MM.1S (cell line): ENCODE measurements around the gene POU1F1.

ENCODE experiments used
- CTCF ChIP-seq: fragments of 300-600 bp; sonication (generic); IDR thresholded peaks from 2 replicates; pipeline ENCODE4 v1.5.1; 2016; ENCODE audit warnings: antibody characterized with exemption, low read length, mixed read lengths
- EZH2 ChIP-seq: fragments of 300-600 bp; sonication (generic); optimal IDR thresholded peaks from 2 replicates; pipeline ENCODE3; 2017; ENCODE audit warnings: low read depth, mild to moderate bottlenecking, antibody characterized with exemption, low read length, mixed read lengths
- EZH2phosphoT487 ChIP-seq: fragments of 300-600 bp; sonication (generic); IDR thresholded peaks from 2 replicates; pipeline ENCODE4 v1.6.1; 2018; ENCODE audit warnings: antibody characterized with exemption, low read length

- TF ChIP-seq CTCF (no peak), EZH2 (no peak), EZH2phosphoT487 (no peak)
These were observed 8.3 kb downstream of the POU1F1 start for GRCh38 chr3:87267953-87268645.
